Hepatocyte (in vitro differentiated cells): ENCODE results near the gene PDCL3. TPM values are rescaled to one million over a fixed set of nuclear protein-coding genes. Genes with fewer than 3 reads are reported as not detected.

ENCODE experiments used
- DNase-seq: peaks from one replicate; pipeline ENCODE4 v3.0.0-alpha.2; 2016; ENCODE audit warnings: low spot score
- H2AFZ ChIP-seq: fragments of 200-600 bp; sonication (generic); 2 replicates; pipeline ENCODE4 v1.6.0; 2016; ENCODE audit warnings: antibody characterized with exemption, mild to moderate bottlenecking
- H3K27ac ChIP-seq: fragments of 200-600 bp; sonication (generic); 2 replicates; pipeline ENCODE4 v1.5.1; 2016; ENCODE audit warnings: mild to moderate bottlenecking
- H3K27me3 ChIP-seq: fragments of 200-600 bp; sonication (generic); 2 replicates; pipeline ENCODE4 v1.6.1; 2016
- H3K36me3 ChIP-seq: fragments of 200-600 bp; sonication (generic); replicated peaks from 2 replicates; pipeline ENCODE4 v1.5.1; 2016; ENCODE audit warnings: low read depth; ENCODE audit not compliant: insufficient read depth
- H3K4me1 ChIP-seq: fragments of 200-600 bp; sonication (generic); 2 replicates; pipeline ENCODE4 v1.5.1; 2016; ENCODE audit warnings: mild to moderate bottlenecking, moderate library complexity; ENCODE audit not compliant: insufficient read depth
- H3K4me2 ChIP-seq: fragments of 200-600 bp; sonication (generic); 2 replicates; pipeline ENCODE4 v1.6.0; 2016
- H3K4me3 ChIP-seq: fragments of 200-600 bp; sonication (generic); 2 replicates; pipeline ENCODE4 v1.5.1; 2016; ENCODE audit warnings: mild to moderate bottlenecking
- H3K79me2 ChIP-seq: fragments of 200-600 bp; sonication (generic); 2 replicates; pipeline ENCODE4 v1.6.0; 2017; ENCODE audit warnings: mild to moderate bottlenecking
- H3K9me2 ChIP-seq: fragments of 200-600 bp; sonication (generic); replicated peaks from 2 replicates; pipeline ENCODE4 v1.6.0; 2017; ENCODE audit warnings: mild to moderate bottlenecking; ENCODE audit not compliant: insufficient read depth
- H3K9me3 ChIP-seq: fragments of 200-600 bp; sonication (generic); 2 replicates; pipeline ENCODE4 v1.5.1; 2016; ENCODE audit warnings: low read depth, mild to moderate bottlenecking
- H4K20me1 ChIP-seq: fragments of 200-600 bp; sonication (generic); 2 replicates; pipeline ENCODE4 v1.6.0; 2016; ENCODE audit warnings: mild to moderate bottlenecking; ENCODE audit not compliant: insufficient read depth, poor library complexity, severe bottlenecking
- CTCF ChIP-seq: fragments of 200-600 bp; sonication (generic); IDR thresholded peaks from 2 replicates; pipeline ENCODE4 v1.5.1; 2016; ENCODE audit warnings: antibody characterized with exemption, mild to moderate bottlenecking; ENCODE audit not compliant: poor library complexity
- EZH2 ChIP-seq: fragments of 200-600 bp; sonication (generic); IDR thresholded peaks from 2 replicates; pipeline ENCODE4 v1.6.1; 2016; ENCODE audit warnings: antibody characterized with exemption, mild to moderate bottlenecking, borderline replicate concordance
- EZH2phosphoT487 ChIP-seq: fragments of 200-600 bp; sonication (generic); IDR thresholded peaks from one replicate; pipeline ENCODE4 v1.6.1; 2018; ENCODE audit warnings: antibody characterized with exemption, mild to moderate bottlenecking, low read depth, moderate library complexity; ENCODE audit not compliant: unreplicated experiment, severe bottlenecking
- WGBS: methylation state at CpG from one replicate; pipeline ENCODE4 v1.1.6; 2016; ENCODE audit warnings: low lambda C conversion rate; ENCODE audit errors: missing lambda C conversion rate; 5-methylcytosine and 5-hydroxymethylcytosine counted together
- polyA plus RNA-seq: library from polyadenylated mRNA; unstranded; fragments of >200 nt; fragmentation: Nextera tagmentation; extraction: Ambion mirVana; gene quantifications from 2 replicates; pipeline ENCODE4 v1.2.1, GENCODE V29; 2016
- total RNA-seq: library from RNA; depleted of rRNA; stranded (reverse); fragments of >200 nt; gene quantifications from 2 replicates; pipeline ENCODE4 v1.2.3, GENCODE V29; 2014

PDCL3 gene
- total and polyA plus RNA-seq, 2 experiments from 2014 or later: 16.5 to 32.8 TPM

GRCh38 chr2:100611079-100612029 is 48.6 kb downstream of the PDCL3 start:
- Histone ChIP-seq H3K27me3 (no peaks in the 10 kb centered on the region), H2AFZ (no peak overlapping the region), H3K9me2 (no peaks in the 10 kb centered on the region), H3K4me2 (no peak overlapping the region), H3K4me1 (no peaks in the 10 kb centered on the region), H3K4me3 (no peak overlapping the region), H3K9me3 (no peaks in the 10 kb centered on the region), H3K27ac (no peak overlapping the region), H3K36me3 (no peaks in the 10 kb centered on the region), H3K79me2 (no peaks in the 10 kb centered on the region), H4K20me1 (no peaks in the 10 kb centered on the region)
- 92% methylated on average over 24 of the region's 24 CpGs for WGBS
- no peak for TF ChIP-seq EZH2
- TF ChIP-seq CTCF: no peak
- TF ChIP-seq EZH2phosphoT487: no peak
- DNase-seq: no peak

- Histone ChIP-seq H3K4me3 (no peak overlapping the region), H3K27ac (no peak overlapping the region), H3K9me3 (no peaks in the 10 kb centered on the region), H3K79me2 (no peaks in the 10 kb centered on the region), H2AFZ (no peak overlapping the region), H3K36me3 (no peaks in the 10 kb centered on the region), H4K20me1 (no peaks in the 10 kb centered on the region), H3K27me3 (no peaks in the 10 kb centered on the region), H3K4me1 (no peaks in the 10 kb centered on the region), H3K4me2 (no peak overlapping the region), H3K9me2 (no peaks in the 10 kb centered on the region)
- DNase-seq: no peak
- 91% methylated on average over 9 of the region's 9 CpGs for WGBS
- TF ChIP-seq CTCF: no peak
- no peak for TF ChIP-seq EZH2
- TF ChIP-seq EZH2phosphoT487: no peak
Measured at GRCh38 chr2:100612388-100613000, 49.7 kb downstream of the PDCL3 start.

- WGBS: no CpG with 5 or more reads among the region's 1 CpG
- DNase-seq: no peak
Measured at GRCh38 chr2:100613719-100614118, 50.9 kb downstream of the PDCL3 start.

More at GRCh38 chr2:100613719-100614118, 50.9 kb downstream of the PDCL3 start:
- Histone ChIP-seq H2AFZ (no peak overlapping the region), H3K27me3 (no peaks in the 10 kb centered on the region), H3K4me3 (no peak overlapping the region), H4K20me1 (no peaks in the 10 kb centered on the region), H3K27ac (no peak overlapping the region), H3K79me2 (no peaks in the 10 kb centered on the region), H3K4me2 (no peak overlapping the region), H3K9me3 (no peaks in the 10 kb centered on the region), H3K9me2 (no peaks in the 10 kb centered on the region), H3K4me1 (no peaks in the 10 kb centered on the region), H3K36me3 (no peaks in the 10 kb centered on the region)
- TF ChIP-seq CTCF: no peak
- TF ChIP-seq EZH2: no peak
- no peak for TF ChIP-seq EZH2phosphoT487
